ENCODE measurements around the gene NAALADL1. TPM values are rescaled to one million over a fixed set of nuclear protein-coding genes. Genes with fewer than 3 reads are reported as not detected.

NAALADL1 gene, protein sequence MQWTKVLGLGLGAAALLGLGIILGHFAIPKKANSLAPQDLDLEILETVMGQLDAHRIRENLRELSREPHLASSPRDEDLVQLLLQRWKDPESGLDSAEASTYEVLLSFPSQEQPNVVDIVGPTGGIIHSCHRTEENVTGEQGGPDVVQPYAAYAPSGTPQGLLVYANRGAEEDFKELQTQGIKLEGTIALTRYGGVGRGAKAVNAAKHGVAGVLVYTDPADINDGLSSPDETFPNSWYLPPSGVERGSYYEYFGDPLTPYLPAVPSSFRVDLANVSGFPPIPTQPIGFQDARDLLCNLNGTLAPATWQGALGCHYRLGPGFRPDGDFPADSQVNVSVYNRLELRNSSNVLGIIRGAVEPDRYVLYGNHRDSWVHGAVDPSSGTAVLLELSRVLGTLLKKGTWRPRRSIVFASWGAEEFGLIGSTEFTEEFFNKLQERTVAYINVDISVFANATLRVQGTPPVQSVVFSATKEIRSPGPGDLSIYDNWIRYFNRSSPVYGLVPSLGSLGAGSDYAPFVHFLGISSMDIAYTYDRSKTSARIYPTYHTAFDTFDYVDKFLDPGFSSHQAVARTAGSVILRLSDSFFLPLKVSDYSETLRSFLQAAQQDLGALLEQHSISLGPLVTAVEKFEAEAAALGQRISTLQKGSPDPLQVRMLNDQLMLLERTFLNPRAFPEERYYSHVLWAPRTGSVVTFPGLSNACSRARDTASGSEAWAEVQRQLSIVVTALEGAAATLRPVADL
- 10 to 100 TPM in 2 of 3 donors, 1 to 10 TPM in 1; 8.7 to 13.5 (median 11.3) TPM for polyA plus RNA-seq (ENCODE audit: insufficient read length in 3 of 3)
- long read RNA-seq, donor 1, partial matches to known transcripts: 0 of 1 reads
- long read RNA-seq, donor 1, other reads (novel, unspliced or antisense): 0 of 1 reads
- long read RNA-seq, donor 2, partial matches to known transcripts: 0 of 3 reads
- long read RNA-seq, donor 2, other reads (novel, unspliced or antisense): 0 of 3 reads
- long read RNA-seq, donor 3, partial matches to known transcripts: 0 of 1 reads
- long read RNA-seq, donor 3, other reads (novel, unspliced or antisense): 0 of 1 reads
- long read RNA-seq, donor 4, partial matches to known transcripts: 0 of 3 reads
- long read RNA-seq, donor 4, other reads (novel, unspliced or antisense): 0 of 3 reads
- long read RNA-seq, donor 5, partial matches to known transcripts: 0 of 1 reads
- long read RNA-seq, donor 5, other reads (novel, unspliced or antisense): 0 of 1 reads
- long read RNA-seq, donor 6, partial matches to known transcripts: 0 of 2 reads
- long read RNA-seq, donor 6, other reads (novel, unspliced or antisense): 0 of 2 reads
- long read RNA-seq, donor 7, partial matches to known transcripts: 0 of 3 reads
- long read RNA-seq, donor 7, other reads (novel, unspliced or antisense): 0 of 3 reads
- long read RNA-seq, donor 8, partial matches to known transcripts: 0 of 2 reads
- long read RNA-seq, donor 8, other reads (novel, unspliced or antisense): 0 of 2 reads
- long read RNA-seq, donor 9, partial matches to known transcripts: 0 of 4 reads
- long read RNA-seq, donor 9, other reads (novel, unspliced or antisense): 0 of 4 reads
- long read RNA-seq, donor 10, partial matches to known transcripts: 0 of 2 reads
- long read RNA-seq, donor 10, other reads (novel, unspliced or antisense): 0 of 2 reads
- long read RNA-seq, donor 11, partial matches to known transcripts: 0 of 1 reads
- long read RNA-seq, donor 11, other reads (novel, unspliced or antisense): 0 of 1 reads
- long read RNA-seq, donor 12, partial matches to known transcripts: 0 of 2 reads
- long read RNA-seq, donor 12, other reads (novel, unspliced or antisense): 0 of 2 reads
- long read RNA-seq, donor 13, partial matches to known transcripts: 0 of 1 reads
- long read RNA-seq, donor 13, other reads (novel, unspliced or antisense): 0 of 1 reads
- long read RNA-seq, donor 14: 0 reads
- long read RNA-seq, donor 15, partial matches to known transcripts: 0 of 4 reads
- long read RNA-seq, donor 15, other reads (novel, unspliced or antisense): 0 of 4 reads
- long read RNA-seq, donor 16, partial matches to known transcripts: 0 of 5 reads
- long read RNA-seq, donor 16, other reads (novel, unspliced or antisense): 0 of 5 reads

DNA sequence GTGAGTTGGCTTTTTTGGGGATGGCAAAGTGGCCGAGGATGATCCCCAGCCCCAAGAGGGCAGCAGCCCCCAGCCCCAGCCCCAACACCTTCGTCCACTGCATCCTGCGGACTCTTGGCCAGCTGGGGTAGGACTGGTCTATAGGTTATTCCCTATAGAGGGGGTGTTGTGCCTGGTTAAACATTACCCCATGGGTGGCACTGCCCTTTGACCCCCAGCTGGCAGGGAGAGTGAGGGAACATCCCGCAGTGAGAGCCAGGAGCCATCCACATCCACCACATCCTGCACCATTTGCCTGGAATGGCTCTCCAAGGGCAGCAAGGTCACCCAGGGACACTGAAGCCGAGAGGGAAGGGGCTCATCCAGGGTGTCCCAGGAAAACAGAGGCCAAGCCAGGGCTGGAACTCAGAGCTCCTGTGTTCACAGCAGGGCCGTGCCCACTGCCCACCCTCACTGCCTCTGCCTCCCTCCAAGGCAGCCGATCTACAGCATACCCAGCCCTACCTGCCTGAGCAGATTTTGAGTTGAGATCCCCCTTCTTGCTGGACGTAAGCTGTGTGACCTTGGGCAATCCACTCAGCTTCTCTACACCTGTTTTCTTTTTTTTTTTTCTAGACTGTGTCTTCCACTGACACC is at the start of gene NAALADL1:
NAALADL1 (minus strand) TSS at position 135 of the 636 bp plus-strand sequence; CDS start at position 103, 32 bp downstream.
- DNase-seq: no peak

DNA sequence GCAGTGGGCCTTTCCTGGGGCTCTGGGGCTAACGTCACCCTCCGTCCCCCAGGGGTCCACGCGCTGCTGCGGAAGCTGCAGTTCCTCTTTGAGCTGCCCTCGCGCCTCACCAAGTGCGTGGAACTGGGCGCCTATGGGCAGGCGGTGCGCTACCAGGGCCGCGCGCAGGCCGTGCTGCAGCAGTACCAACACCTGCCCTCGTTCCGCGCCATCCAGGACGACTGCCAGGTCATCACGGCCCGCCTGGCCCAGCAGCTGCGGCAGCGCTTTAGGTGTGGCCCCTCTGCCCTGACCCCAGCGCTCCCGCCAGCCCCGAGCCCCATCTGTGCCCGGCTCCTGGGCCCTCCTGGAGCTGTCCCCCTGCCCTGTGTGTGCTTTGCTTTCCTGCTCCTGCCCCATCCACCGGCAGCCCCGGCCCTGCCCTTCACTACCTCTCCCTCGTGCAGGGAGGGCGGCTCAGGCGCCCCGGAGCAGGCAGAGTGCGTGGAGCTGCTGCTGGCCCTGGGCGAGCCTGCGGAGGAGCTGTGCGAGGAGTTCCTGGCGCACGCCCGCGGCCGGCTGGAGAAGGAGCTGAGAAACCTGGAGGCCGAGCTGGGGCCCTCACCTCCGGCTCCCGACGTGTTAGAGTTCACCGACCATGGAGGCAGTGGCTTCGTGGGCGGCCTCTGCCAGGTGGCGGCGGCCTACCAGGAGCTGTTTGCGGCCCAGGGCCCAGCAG is 49.6 kb upstream of the NAALADL1 start:
- no peak for DNase-seq

DNA sequence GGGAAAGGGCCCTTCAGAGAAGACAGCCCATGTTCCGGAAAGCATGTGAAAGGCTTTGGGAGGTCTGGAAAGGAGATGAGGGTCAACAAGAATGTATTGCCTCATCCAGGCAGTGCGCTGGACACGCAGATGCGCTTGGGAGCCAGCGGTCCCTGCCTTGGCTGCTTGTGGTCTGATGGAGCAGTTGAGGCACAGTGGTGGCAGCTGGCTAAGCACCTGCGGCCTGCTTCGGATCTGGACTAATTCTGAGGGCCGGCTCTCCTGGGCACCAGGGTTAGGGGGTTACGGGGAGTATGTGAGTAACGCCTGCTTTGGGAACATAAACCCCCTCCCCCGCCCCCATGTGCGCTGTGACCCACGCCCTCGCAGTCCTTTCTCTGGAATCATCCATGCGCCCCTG is 48.7 kb upstream of the NAALADL1 start:
- DNase-seq: no peak

DNA sequence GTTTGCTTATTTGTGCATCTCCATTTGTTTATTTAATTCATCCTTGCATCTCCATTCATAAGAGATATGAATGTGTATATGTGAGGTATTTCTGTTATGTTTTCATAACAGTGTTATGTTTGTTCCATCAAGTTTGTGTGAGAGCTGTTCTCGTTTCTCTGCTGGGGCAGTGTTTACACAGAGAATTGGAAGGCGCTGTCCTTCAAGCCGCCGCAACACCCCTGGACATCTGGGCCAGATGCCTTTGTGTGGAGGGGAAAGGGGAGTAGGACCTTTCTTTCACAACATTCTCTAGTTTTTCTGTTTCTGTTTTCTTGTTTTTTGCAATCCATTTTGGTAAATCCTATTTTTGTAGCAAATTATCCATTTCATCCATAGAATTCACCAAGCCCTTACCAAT is 46.3 kb upstream of the NAALADL1 start:
- DNase-seq: no peak

DNA sequence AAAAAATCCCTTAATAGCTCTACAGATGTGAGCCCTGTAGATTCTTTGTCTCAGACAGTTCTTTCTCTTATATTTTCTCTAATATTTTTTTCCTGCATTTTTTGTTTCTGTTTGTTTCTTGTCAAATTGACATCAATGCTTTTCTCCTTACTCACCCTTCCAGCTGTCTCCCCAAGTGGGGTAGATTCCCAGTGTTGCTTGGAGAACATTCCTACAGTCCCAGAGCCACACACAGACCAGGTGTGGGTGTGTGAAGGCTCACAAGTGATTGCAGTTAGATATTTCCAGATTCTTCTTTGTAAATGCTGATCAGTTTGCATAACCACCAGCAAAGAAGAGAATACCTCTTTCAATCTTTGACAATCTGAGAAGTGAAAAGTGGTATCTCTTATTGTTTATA is 45.1 kb upstream of the NAALADL1 start:
- no peak for DNase-seq

DNA sequence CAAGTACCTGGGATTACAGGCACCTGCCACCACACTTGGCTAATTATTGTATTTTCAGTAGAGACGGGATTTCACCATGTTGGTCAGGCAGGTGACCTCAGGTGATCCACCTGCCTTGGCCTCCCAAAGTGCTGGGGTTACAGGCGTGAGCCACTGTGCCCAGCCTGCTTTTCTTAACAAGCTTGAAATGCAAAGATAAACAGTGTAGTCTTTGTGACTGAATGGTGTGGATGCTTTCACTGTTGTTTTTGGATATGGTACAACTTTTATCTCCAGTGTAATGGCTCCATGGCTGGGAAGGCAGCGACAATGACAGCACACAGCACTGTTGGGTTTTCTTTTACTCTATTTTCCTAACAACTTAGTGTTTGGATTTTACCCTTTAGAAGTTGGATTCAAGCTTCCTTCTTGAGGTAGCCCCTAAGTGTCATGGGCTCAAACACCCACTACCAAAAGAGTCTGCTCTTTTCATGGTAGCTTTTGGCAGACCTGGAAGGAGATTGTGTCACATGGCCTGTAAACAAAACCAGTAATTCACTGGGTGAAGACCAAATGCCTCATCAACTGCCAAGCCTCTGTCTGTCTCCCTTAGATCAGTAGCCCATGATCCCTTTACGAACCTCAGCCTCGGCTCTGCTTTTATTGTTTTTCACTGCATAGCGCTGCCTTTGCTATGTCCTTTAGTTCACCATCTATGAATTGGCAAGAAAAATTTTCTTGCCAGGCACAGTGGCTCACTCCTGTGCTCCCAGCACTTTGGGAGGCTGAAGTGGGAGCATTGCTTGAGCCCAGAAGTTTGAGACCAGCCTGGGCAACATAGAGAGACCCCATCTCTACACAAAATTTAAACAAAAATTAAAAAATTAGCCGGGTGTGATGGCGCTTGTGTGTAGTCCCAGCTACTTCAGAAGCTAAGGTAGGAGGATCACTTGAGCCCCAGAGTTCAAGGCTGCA is 44.1 kb upstream of the NAALADL1 start:
- no peak for DNase-seq

DNA sequence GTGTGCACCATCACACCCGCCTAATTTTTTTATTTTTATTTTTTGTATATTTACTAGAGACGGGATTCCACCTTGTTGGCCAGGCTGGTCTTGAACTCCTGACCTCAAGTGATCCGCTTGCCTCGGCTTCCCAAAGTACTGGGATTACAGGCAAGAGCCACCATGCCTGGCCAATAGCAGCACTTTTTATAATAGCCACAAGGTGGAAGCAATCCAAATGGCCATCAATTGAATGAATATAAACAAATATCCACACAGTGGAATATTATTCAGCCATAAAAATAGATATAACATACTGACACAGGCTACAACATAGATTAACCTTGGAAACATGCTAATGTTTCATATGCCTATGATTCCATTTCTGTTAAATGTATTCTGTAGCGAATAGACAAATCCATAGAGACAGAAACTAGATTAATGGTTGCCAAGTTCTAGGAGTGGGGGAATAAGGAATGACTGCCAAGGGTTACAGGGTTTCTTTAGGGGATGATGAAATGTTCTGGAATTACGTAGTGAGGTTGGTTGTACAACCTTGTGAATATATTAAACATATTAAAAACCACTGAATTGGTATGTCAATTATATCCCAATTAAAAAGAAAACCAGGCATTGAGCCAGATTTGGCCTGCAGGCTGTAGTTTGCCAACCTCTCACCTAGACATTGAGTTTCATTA is 42.5 kb upstream of the NAALADL1 start:
- DNase-seq: no peak

DNA sequence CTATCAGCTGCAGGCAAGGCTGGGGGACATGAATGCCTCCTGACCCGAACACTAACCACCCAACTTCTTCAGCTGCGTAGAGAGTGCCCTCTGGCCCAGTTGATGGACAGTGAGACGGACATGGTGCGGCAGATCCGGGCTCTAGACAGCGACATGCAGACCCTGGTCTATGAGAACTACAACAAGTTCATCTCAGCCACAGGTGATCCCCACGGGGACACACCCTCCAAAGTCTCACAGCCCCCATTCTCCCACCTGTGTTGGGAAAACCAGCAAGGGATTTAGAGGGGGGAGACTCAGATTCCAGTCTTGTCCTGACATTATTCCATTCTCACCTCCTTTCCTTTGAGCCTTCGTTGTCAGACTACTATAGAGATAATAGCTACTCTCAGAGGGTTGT is 38.6 kb upstream of the NAALADL1 start:
- DNase-seq: no peak

DNA sequence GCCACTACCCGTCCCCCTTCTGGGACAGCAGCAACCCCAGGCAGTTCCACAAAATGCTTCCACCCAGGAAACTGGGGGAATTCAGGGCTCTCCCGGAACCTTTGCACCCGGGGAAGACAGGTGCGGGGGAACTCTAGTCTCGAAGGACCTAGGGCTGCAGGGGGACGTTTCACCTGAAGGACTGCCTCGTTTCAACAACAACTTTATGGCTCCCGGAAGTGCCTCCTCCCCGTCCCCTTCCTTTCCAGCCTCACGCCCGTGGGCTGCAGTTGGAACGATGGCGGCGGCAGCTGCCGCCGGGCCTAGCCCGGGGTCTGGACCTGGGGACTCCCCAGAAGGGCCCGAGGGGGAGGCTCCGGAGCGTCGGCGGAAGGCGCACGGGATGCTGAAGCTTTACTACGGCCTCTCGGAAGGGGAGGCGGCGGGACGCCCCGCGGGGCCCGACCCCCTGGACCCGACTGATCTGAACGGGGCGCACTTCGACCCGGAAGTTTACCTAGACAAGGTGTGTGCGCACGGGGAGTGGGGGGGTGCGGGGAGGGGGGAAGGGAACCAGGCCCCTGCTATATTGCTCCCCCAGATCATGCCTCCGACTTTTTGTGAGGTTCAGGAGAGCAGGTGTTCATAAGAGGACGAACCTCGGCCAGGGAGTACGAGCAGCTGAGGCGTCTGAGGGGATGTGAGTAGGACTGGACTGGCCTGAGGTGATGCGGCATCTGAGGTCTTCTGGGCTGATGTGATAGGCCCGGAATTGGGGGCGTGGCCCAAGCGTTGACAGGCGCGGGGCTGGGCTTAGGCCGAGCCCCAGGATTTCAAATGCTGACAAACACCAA is 37.8 kb upstream of the NAALADL1 start, which contains the start of gene VPS51:
VPS51 (plus strand) TSS at position 241 of the 833 bp plus-strand sequence; CDS start at position 278, 37 bp downstream.
- peak; percentile 92 for DNase-seq

DNA sequence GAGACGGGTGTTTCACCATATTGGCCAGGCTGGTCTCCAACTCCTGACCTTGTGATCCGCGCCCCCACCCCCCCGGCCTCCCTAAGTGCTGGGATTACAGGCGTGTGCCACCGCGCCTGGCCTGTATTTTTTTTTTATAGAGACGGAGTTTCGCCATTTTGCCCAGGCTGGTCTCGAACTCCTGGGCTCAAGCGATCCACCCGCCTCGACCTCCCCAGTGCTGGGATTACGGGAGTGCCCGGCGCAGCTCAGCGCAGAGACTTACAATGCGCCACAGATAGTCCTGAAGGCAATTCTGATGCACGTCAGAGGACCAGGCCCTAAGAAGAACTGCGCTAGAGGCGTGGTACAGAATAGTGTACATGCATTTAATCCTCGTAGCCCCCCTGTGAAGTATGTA is 37.1 kb upstream of the NAALADL1 start:
- DNase-seq: no peak

DNA sequence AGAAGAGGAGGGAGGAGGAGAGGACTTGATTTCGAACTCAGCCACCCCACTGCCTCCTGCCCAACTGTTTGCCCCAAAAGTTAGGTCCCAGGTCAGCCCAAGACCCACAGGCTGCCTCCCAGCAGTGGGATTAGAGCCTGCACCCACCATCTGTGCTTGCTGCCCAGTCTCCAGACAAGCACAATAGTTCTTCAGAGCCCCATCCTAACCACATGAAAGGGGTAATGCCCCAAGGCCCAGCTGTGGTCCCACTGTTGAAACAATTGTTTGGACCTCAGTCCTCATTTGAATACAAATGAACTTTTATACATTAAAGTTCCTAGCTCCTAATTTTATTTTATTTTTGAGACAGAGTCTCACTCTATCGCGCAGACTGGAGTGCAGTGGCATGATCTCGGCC is 32.3 kb upstream of the NAALADL1 start:
- no peak for DNase-seq

DNA sequence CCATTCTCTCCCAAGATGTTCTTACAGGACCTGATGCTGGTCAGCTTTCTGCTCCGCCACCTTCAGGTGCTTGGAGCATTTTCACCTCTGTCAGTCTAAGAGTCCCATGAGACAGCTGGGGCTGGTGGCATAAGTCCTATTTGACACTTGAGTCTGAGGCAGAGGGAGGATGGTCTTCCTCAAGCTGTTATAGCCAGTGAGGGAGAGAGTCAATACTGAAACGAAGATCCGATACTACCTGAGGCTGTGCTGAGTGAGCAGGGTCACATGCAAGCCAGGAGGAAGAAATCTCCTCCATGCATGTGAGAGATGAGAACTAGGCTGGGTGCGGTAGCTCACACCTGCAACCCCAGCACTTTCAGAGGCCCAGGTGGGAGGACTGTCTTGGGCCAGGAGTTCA is 31.3 kb upstream of the NAALADL1 start:
- DNase-seq: no peak

DNA sequence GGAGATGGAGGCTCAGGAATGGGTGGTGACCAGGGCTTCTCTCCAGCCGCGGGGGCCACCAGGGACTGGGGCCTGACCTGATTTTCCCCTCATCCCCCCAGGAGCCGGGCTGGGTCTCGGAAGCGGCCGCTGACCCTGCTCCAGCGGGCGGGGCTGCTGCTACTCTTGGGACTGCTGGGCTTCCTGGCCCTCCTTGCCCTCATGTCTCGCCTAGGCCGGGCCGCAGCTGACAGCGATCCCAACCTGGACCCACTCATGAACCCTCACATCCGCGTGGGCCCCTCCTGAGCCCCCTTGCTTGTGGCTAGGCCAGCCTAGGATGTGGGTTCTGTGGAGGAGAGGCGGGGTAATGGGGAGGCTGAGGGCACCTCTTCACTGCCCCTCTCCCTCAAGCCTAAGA is 29.5 kb upstream of the NAALADL1 start:
- no peak for DNase-seq

DNA sequence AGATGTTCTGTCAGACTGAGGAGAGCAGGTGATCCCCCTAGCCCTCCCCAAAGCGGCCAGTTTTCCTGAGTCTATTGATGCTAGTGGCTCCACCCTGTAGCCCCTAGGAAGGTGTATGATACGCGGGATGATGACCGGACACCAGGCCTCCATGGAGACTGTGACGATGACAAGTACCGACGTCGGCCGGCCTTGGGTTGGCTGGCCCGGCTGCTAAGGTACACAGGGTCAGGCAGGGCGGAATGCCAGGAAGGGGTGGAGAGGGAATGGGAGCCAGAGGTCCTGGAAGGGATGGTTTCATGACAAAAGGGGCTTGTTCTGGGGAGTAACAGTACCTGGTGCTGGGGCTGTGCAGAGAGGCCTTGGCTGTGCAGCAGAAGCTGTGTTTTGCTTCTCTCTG is 28.9 kb upstream of the NAALADL1 start:
- no peak for DNase-seq

DNA sequence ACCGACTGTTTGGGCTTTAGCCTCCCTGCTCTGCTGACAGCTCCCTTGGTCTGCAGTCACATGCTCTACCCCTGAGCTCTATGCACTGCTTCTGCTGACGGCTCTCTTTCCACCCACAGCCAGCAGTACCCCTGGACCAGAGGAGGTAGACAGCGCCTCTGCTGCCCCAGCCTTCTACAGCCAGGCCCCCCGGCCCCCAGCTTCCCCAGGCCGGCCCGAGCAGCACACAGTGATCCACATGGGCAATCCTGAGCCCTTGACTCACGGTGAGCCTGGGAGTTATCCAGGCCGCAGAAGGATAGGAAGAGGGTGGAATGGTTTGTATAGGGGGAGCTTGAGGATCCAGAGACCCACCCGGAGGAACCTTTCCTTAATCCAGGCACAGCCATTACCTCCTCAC is 28.5 kb upstream of the NAALADL1 start:
- DNase-seq: no peak

DNA sequence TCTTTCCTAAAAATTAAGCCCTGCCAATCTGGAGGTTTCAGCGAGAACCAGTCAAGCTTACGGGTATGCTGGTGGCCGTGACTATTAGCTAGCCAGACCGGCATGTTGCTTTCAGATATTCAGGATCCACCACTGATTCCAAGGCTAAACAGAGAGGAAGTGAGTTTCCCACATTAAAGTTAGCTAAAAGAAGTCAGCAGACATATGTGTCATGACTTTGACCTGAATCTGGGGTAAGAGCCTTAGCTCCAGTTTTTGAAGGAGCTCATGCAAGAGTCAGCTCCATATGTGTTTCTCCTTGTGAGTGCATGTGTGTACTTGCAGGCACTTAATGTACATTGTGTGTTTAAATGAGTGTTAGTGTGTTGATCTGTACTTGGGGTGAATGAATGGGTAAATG is 27.1 kb upstream of the NAALADL1 start:
- DNase-seq: no peak
